ENCODE results near the gene MT1A. TPM values are rescaled to one million over a fixed set of nuclear protein-coding genes. Genes with fewer than 3 reads are reported as not detected.
"Not testable (repeated sequence)": the region's sequence is repeated elsewhere in the genome, so short reads cannot be mapped to it uniquely, and the experiment has no call there.

Gene MT1A
- total RNA-seq, 1 experiment from 2014 or later = 52.1 TPM

DNA sequence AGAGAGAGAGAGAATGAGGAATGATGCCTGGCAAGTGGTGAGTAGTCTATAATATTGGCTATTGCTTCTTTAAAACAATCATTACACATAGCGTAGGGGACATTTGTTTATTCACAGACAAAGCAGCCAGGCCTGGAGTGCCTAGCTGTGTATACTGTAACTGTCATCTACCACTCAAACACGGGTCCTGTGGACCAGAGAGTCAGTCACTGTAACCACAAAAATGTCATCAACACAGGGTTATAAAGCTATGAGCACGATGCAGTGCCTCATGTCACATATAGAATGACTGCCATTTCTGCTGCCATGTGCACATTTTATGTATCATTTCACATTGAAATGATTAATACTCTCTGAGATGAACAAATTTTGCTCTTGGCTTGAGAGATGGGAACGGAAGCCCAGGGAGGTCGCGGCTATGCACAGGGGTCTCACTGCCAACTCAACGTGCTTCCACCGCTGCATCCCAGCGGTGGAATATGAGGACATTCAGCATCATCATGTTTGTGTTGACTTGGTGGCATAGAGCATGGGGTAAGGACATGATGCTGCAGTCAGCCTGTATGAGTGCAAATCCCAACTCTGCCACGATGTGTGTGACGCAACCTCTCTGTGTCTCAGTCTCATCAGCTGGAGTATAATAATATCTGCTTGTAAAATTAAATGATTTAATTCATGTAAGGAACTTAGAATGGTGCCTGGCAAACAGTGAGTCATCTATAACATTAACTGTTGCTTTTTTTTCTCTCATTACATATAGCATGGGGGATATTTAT is 34.5 kb downstream of the MT1A start:
- Histone ChIP-seq H3K4me1 (ENCODE audit: control insufficient read depth, insufficient read depth, low read length) (no peaks in the 10 kb centered on the region), H3K27me3 (ENCODE audit: control insufficient read depth, insufficient read depth, low read length) (no peaks in the 10 kb centered on the region), H3K27ac (ENCODE audit: low read length) (no peak overlapping the region), H3K36me3 (ENCODE audit: control insufficient read depth, insufficient read depth, low read length) (no peaks in the 10 kb centered on the region), H3K9me3 (ENCODE audit: control insufficient read depth, insufficient read depth, low read depth, low read length) (no peaks in the 10 kb centered on the region), H3K4me3 (ENCODE audit: low read depth in 2 of 2, low read length in 2 of 2) (no peak overlapping the region)
- no peak for DNase-seq (ENCODE audit: low read depth, low spot score)
- POLR2A ChIA-PET = interaction anchor here (0.6 kb wide), 1 partner anchor 44 kb away, joined by 3 read pairs; no protein-coding TSS in a partner anchor
- TF ChIP-seq SIN3A (IDR thresholded peaks at IDR 0.05; ENCODE audit: borderline replicate concordance, insufficient read depth, low read depth, low read length) = no peak
- TF ChIP-seq, protein P1, sequence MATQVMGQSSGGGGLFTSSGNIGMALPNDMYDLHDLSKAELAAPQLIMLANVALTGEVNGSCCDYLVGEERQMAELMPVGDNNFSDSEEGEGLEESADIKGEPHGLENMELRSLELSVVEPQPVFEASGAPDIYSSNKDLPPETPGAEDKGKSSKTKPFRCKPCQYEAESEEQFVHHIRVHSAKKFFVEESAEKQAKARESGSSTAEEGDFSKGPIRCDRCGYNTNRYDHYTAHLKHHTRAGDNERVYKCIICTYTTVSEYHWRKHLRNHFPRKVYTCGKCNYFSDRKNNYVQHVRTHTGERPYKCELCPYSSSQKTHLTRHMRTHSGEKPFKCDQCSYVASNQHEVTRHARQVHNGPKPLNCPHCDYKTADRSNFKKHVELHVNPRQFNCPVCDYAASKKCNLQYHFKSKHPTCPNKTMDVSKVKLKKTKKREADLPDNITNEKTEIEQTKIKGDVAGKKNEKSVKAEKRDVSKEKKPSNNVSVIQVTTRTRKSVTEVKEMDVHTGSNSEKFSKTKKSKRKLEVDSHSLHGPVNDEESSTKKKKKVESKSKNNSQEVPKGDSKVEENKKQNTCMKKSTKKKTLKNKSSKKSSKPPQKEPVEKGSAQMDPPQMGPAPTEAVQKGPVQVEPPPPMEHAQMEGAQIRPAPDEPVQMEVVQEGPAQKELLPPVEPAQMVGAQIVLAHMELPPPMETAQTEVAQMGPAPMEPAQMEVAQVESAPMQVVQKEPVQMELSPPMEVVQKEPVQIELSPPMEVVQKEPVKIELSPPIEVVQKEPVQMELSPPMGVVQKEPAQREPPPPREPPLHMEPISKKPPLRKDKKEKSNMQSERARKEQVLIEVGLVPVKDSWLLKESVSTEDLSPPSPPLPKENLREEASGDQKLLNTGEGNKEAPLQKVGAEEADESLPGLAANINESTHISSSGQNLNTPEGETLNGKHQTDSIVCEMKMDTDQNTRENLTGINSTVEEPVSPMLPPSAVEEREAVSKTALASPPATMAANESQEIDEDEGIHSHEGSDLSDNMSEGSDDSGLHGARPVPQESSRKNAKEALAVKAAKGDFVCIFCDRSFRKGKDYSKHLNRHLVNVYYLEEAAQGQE (IDR thresholded peaks at IDR 0.05; ENCODE audit: insufficient read depth in 1 of 2, low read depth in 2 of 2, low read length in 1 of 2) = no peak
- TF ChIP-seq TCF7L2 (IDR thresholded peaks at IDR 0.05; ENCODE audit: low read depth, low read length) = no peak
- no peak for TF ChIP-seq POLR2AphosphoS5 (IDR thresholded peaks at IDR 0.05; ENCODE audit: low read depth, low read length)
- intact Hi-C loops (cut with micrococcal nuclease; ENCODE audit: unreplicated experiment) (no loop called here), in situ Hi-C loops (cut with HindIII; ENCODE audit: low pct_unique_long_range_greater_than_20kb, low sequenced_read_pairs) (no loop called here)
- no TSS peak for BruUV-seq (replicated peaks)
- CTCF ChIA-PET = interaction anchor here (0.6 to 1.4 kb wide), 2 partner anchors 23 to 29 kb away, joined by 5 to 6 read pairs; no protein-coding TSS in a partner anchor
- ATAC-seq = no peak

GRCh38 chr16:56673921-56674320 is 35.5 kb downstream of the MT1A start:
- CTCF ChIA-PET = interaction anchor here (0.7 to 1.4 kb wide), 3 partner anchors 28 to 876 kb away, joined by 3 to 6 read pairs (median 3); no protein-coding TSS in a partner anchor
- no TSS peak for BruUV-seq (replicated peaks)
- POLR2A ChIA-PET = interaction anchor here (0.7 kb wide), 1 partner anchor 72 kb away, joined by 3 read pairs; no protein-coding TSS in a partner anchor
- H3K4me1 ChIP-seq (ENCODE audit: control insufficient read depth, insufficient read depth, low read length) = no peaks in the 10 kb centered on the region
- no peaks in the 10 kb centered on the region for H3K27me3 ChIP-seq (ENCODE audit: control insufficient read depth, insufficient read depth, low read length)
- peak; percentile 81; the same call in 1 of the 2 replicates for ATAC-seq
- no peaks in the 10 kb centered on the region for H3K36me3 ChIP-seq (ENCODE audit: control insufficient read depth, insufficient read depth, low read length)
- in situ Hi-C loops (cut with HindIII; ENCODE audit: low pct_unique_long_range_greater_than_20kb, low sequenced_read_pairs) = no loop called here
- intact Hi-C loops (cut with micrococcal nuclease; ENCODE audit: unreplicated experiment) = no loop called here
- TF ChIP-seq, protein P1 (IDR thresholded peaks at IDR 0.05; ENCODE audit: insufficient read depth in 1 of 2, low read depth in 2 of 2, low read length in 1 of 2) = no peak
- TF ChIP-seq TCF7L2 (IDR thresholded peaks at IDR 0.05; ENCODE audit: low read depth, low read length) = no peak
- TF ChIP-seq, protein P2, sequence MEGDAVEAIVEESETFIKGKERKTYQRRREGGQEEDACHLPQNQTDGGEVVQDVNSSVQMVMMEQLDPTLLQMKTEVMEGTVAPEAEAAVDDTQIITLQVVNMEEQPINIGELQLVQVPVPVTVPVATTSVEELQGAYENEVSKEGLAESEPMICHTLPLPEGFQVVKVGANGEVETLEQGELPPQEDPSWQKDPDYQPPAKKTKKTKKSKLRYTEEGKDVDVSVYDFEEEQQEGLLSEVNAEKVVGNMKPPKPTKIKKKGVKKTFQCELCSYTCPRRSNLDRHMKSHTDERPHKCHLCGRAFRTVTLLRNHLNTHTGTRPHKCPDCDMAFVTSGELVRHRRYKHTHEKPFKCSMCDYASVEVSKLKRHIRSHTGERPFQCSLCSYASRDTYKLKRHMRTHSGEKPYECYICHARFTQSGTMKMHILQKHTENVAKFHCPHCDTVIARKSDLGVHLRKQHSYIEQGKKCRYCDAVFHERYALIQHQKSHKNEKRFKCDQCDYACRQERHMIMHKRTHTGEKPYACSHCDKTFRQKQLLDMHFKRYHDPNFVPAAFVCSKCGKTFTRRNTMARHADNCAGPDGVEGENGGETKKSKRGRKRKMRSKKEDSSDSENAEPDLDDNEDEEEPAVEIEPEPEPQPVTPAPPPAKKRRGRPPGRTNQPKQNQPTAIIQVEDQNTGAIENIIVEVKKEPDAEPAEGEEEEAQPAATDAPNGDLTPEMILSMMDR (IDR thresholded peaks at IDR 0.05) = peak; percentile 82
- H3K4me3 ChIP-seq (ENCODE audit: low read depth in 2 of 2, low read length in 2 of 2) = no peak overlapping the region
- DNase-seq (ENCODE audit: low read depth, low spot score) = no peak
- no peaks in the 10 kb centered on the region for H3K9me3 ChIP-seq (ENCODE audit: control insufficient read depth, insufficient read depth, low read depth, low read length)
- no peak overlapping the region for H3K27ac ChIP-seq (ENCODE audit: low read length)

DNA sequence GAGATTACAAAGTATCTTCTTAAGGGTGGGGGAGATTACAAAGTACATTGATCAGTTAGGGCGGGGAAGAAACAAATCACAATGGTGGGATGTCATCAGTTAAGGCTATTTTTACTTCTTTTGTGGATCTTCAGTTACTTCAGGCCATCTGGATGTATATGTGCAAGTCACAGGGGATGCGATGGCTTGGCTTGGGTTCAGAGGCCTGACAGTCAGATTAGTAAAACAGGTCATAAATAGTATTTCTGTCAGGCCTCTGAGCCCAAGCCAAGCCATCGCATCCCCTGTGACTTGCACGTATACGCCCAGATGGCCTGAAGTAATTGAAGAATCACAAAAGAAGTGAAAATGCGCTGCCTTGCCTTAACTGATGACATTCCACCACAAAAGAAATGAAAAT is 36.1 kb downstream of the MT1A start:
- H3K27ac ChIP-seq (ENCODE audit: low read length); ATAC-seq; intact Hi-C loops (cut with micrococcal nuclease; ENCODE audit: unreplicated experiment); H3K4me1 ChIP-seq (ENCODE audit: control insufficient read depth, insufficient read depth, low read length); H3K4me3 ChIP-seq (ENCODE audit: low read depth in 2 of 2, low read length in 2 of 2); POLR2A ChIA-PET; H3K27me3 ChIP-seq (ENCODE audit: control insufficient read depth, insufficient read depth, low read length); DNase-seq (ENCODE audit: low read depth, low spot score); BruUV-seq (replicated peaks); in situ Hi-C loops (cut with HindIII; ENCODE audit: low pct_unique_long_range_greater_than_20kb, low sequenced_read_pairs); H3K36me3 ChIP-seq (ENCODE audit: control insufficient read depth, insufficient read depth, low read length); H3K9me3 ChIP-seq (ENCODE audit: control insufficient read depth, insufficient read depth, low read depth, low read length): not testable (repeated sequence)
- CTCF ChIA-PET = interaction anchor here (1.4 kb wide), 1 partner anchor 27 kb away, joined by 6 read pairs; no protein-coding TSS in a partner anchor
